Measurements from ENCODE around the gene ACER3.
"Not testable (repeated sequence)": the region's sequence is repeated elsewhere in the genome, so short reads cannot be mapped to it uniquely, and the experiment has no call there.

ACER3 gene

GRCh38 chr11:76837696-76838677, 22.7 kb upstream of the ACER3 start:
- DNase-seq, result no peak

GRCh38 chr11:76838678-76839068, 22.0 kb upstream of the ACER3 start:
- DNase-seq, result peak; percentile 34

- DNase-seq, result no peak
Observed at GRCh38 chr11:76839311-76839710, 21.4 kb upstream of the ACER3 start.

- no peak for DNase-seq
Observed at GRCh38 chr11:76841923-76842452, 18.7 kb upstream of the ACER3 start.

GRCh38 chr11:76843907-76844306, 16.8 kb upstream of the ACER3 start:
- no peak for DNase-seq

GRCh38 chr11:76844511-76844910, 16.2 kb upstream of the ACER3 start:
- no peak for DNase-seq

DNA sequence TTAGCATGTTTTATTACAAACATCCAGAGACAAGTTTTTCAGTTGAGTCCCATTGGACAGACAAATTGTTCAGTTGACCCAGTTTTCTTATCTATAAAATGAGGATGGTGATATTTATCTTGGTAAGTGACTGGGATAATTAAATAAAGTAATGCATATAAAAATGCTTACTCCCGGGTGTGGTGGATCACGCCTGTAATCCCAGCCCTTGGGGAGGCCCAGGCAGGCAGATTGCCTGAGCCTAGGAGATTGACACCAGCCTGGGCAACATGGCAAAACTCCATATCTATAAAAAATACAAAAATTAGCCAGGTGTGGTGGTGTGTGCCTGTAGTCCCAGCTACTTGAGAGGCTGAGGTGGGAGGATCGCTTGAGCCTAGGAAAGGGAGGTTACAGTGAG, 15.6 kb upstream of the ACER3 start:
- DNase-seq, result no peak

- DNase-seq, result no peak
Observed at GRCh38 chr11:76846441-76846840, 14.3 kb upstream of the ACER3 start.

GRCh38 chr11:76849376-76849775, 11.3 kb upstream of the ACER3 start:
- DNase-seq, result no peak

DNA sequence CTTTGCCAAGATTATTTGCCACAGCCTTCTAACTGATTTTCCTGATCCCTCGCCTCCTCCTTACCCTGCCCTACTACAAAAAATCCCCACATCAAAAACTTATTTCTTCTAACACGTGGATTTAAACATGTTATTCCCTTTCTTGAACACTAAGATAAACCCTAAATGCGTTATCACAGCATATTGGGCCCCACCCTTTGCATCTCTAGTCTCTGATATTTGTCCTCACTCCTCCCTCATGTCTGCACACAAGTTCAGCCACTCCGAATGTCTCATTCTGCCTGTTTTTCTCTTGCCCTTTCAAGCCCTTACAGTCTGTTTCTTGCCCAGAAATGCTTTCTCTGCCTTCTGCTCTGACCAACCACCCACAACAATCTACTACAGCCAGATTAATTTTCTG, 10.6 kb upstream of the ACER3 start:
- no peak for DNase-seq

GRCh38 chr11:76850815-76851214, 9.9 kb upstream of the ACER3 start:
- DNase-seq, result no peak

DNA sequence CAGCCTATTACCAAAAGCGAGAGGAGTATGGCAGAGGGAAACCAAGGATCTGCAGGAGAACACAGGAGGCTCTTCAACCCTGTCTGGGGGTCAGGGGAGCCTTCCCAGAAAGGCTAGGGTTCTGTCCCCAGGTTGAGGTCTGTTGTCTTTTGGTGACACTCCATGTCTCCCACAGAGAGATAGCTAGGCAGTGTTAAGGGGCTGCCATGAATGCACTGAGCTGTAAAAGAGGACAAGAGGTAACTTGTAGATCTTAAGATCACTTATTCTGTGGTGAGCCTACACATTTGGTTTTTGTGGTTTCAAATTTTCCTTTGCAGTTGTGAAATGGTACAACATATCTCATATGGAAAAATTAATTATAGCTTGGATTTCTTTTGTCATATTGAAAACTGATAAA, 6.0 kb upstream of the ACER3 start:
- no peak for DNase-seq

- not testable (repeated sequence) for DNase-seq
Observed at GRCh38 chr11:76855670-76856069, 5.0 kb upstream of the ACER3 start.

DNA sequence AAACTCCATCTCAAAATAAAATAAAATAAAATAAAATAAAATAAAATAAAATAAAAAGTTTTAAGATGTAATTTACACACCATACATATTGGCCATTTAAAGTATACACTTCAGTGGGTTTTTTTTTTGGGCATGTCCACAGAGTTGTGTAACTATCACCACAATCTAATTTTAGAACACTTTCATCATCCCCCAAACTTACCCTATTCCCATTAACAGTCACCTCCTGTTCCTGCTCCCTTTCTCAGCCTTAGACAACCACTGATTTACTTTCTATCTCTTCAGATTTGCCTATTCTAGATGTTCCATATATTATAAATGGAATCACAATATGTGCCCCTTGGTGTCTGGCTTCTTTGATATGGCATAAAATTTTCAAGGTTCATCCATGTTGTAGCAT, 4.6 kb upstream of the ACER3 start:
- DNase-seq, result no peak

DNA sequence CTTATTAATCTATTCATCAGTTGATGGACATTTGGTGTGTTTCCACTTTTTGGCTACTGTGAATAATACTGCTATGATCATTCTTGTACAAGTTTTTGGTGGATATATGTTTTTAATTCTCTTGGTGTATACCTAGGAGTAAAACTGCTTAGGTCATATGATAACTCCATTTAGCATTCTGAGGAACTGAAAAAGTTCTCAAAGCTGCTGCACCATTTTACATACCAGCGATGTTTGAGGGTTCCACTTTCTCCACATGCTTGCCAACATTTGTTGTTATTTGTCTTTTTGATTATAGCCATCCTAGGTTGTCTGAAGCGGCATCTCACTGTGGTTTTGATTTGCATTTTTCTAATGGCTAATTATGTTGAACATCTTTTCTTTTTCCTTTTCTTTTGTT, 4.1 kb upstream of the ACER3 start:
- DNase-seq, result no peak

DNA sequence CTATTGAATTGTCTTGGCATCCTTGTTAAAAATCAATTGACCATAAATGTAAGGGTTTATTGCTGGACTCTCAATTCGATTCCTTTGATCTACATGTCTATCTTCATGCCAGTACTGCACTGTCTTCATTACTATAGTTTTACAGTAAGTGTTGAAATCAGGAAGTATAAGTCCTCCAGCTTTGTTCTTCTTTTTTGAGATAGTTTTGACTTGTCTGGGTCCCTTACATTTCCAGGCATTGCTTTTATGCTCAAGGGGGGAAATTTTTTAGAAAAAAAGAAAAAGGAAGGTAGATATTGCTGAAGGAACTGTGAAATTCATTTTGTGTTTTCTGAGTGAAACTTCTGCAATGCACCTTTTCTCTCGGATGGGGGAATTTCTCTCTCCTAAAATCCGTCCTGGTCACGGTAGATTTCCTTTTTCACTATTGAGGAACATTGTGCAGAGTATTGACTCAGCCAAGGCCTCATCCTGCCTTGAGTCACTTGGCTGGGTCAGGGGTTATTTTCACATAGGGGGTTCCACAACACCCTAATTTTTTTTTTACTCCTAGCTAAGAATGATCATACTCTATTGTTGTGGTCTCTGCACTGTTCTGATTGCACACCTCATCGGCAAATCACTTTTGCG, 2.8 kb upstream of the ACER3 start:
- DNase-seq, result no peak

GRCh38 chr11:76859708-76860227, 950 bp upstream of the ACER3 start:
- DNase-seq, result no peak

- DNase-seq, result no peak
Observed at GRCh38 chr11:76861490-76861953, 804 bp downstream of the ACER3 start.

DNA sequence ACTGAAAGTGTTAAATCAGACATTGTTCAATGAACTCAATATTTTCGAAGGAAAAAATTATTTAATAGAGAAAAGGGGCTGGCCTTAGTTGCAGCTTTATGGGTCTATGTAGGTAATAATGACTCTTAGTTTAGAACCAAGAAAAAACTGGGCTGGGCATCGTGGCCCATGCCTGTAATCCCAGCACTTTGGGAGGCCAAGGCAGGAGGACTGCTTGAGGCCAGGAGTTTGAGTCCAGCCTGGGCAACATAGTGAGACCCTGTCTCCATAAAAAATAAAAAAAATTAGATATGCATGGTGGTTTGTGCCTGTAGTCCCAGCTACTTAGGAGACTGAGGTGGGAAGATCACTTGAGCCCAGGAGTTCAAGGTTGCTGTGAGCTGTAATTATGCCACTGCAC, 2.1 kb downstream of the ACER3 start:
- DNase-seq, result not testable (repeated sequence)

DNA sequence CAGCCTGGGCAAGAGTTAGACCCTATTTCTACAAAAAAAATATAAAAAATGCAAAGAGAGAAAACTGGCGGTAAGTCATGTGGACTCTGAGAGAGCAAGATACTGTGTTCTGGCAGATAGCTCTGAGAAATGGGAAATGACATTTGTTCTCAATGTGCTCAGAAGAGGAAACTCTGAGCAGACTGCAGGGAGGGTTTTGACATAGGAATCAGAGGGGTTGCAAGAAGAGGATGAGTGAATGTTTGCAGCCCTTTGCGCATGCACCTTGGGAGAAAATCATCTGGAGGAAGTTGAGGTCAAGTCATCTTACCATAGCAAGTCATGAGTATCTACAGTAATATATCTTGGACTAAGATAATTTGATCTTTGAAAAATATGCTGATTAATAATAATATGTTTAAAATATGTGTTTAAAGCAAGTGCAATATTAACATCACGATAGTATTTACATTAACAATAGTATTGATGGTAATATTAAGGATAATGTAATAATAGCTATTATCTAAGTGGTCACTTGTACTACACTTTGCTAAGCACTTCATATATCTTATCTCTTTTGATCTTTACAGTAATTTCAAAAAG, 2.6 kb downstream of the ACER3 start:
- DNase-seq, result no peak

GRCh38 chr11:76872959-76873827, 12.5 kb downstream of the ACER3 start:
- no peak for DNase-seq

DNA sequence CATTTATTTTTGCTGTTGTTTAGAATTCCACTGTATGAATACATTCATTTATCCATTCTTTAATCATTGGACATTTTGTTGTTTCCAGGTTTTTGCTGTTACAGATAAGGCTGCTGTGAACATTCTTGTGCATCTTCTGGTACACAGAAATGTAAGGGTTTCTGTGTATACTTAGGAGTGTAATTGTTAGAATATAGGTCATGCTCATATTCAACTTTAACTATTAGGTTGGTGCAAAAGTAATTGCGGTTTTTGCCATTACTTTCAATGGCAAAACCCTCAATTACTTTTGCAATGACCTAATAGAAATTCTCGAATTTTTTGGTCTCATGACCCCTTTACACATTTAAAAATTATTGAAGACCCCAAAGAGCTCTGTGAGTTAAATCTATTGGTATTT, 17.3 kb downstream of the ACER3 start:
- no peak for DNase-seq

Data from EL (cell line).